Stimulated activated CD4-positive, alpha-beta T cell treated with anti-CD3 and anti-CD28 coated beads, Interleukin-4, amount 100 ng/mL, for 24 hours (primary cell): Measurements from ENCODE around the gene THRSP.
"Not testable (repeated sequence)": the region's sequence is repeated elsewhere in the genome, so short reads cannot be mapped to it uniquely, and the experiment has no call there.

ENCODE experiments used
- DNase-seq: peaks from one replicate; pipeline ENCODE4 v3.0.0-alpha.2; 2020

THRSP gene

DNA sequence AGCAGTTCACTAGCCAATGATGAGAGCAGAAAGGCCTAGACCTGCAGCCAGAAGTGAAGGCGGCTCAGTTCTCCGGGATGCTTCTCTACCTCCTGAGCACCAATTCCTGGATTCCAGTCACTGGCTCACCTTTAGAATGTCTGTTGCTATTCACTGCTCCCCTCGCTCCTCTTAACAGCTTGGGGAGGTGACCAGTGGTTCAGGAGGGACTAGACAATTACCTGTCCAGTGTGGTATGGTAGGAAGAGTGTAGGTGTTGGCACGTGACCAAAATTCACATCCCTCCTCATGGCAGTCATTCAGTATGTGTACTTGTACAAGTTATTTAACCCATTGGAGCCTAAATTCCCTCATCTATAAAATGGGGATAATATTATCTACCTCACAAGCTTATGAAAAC, 4.0 kb downstream of the THRSP start:
- no peak for DNase-seq

DNA sequence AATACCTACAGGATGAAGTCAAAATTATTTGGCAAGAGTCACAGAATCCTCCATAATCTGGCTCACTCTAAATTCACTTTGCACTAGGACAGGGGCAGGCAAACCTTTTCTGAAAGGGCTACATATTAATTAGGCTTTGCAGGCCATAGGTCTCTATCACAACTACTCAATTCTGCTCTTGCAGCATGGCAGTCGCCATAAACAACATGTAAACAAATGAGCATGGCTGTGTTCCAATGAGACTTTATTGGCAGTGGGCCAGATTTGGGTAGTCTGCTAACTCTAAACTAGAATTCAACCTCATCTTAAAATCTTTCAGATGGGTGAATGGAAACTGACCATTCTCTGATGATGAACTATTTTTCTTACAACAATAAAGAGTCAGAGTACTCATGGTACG, 5.8 kb downstream of the THRSP start:
- no peak for DNase-seq

DNA sequence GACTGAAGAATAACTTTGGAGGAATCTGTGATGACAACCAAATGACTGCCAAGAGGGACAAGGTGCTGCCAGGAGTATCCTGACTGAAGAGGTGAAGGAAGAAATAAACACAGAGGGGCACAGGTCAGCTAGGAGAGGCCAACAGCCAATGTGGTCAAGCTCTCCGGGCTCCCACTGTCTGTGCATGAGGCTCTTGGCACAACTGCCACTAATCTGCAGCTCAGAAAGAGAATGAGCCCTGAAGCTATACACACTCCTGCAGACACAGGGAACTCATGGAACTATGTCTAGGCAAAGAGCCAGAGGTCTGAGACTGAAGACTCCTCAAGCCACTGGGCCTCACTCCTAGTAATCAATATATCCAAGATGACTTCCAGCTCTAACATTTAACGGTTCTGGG, 7.0 kb downstream of the THRSP start:
- no peak for DNase-seq

DNA sequence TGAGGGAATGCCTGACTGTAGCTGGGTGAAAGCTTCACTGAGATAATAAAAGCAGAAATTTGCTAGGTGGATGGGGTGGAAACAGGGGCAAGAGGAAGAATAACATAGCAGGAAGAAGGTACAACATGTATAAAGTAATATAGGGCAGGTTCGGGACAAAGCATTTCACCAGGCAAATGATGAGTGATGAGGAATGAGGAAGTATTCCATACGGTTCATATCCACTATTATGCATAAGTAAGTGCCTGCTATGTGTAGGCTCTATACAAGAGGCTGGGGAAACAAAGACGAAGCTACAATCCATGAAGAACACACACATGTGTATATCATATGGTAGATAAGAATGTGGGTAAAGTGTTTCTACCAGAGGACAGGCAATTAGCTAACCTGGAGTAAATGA, 8.1 kb downstream of the THRSP start:
- no peak for DNase-seq

DNA sequence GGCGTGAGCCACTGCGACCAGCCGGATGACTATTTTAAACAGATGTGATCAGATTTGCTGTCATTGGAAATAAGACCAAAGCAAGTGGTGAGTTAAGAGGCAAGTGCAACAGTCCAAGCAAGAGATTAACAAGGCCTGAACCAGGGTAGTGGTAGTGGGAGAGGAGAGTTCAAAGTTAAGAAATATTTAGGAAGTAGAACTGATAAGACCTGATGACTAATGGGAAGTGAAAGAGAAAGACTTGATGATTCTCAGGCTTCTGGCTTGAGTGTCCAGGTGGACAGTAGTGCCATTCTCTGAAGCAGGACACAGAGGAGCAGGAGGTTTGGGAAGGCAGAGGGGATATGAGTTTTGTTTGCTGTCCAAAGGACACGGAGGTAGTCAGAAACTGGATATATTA, 8.8 kb downstream of the THRSP start:
- no peak for DNase-seq

DNA sequence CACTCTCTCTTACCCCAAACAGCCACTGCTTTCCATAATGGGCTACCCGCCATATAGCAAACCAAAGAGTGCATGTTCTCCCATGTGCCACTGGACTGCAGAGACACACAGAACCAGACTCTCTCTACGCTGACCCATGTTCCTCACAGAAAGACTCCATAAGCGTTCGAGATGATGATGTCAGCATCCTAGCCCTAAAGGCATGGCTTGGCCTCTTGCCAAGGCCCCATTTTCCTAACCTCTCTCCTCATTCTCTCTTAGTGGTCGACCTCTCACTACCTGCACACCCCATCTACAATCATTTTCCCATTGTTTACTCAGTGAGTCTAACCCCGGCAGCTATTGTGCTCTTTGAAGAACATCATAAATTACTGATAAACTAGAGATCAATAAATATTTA, 11.1 kb downstream of the THRSP start:
- no peak for DNase-seq

DNA sequence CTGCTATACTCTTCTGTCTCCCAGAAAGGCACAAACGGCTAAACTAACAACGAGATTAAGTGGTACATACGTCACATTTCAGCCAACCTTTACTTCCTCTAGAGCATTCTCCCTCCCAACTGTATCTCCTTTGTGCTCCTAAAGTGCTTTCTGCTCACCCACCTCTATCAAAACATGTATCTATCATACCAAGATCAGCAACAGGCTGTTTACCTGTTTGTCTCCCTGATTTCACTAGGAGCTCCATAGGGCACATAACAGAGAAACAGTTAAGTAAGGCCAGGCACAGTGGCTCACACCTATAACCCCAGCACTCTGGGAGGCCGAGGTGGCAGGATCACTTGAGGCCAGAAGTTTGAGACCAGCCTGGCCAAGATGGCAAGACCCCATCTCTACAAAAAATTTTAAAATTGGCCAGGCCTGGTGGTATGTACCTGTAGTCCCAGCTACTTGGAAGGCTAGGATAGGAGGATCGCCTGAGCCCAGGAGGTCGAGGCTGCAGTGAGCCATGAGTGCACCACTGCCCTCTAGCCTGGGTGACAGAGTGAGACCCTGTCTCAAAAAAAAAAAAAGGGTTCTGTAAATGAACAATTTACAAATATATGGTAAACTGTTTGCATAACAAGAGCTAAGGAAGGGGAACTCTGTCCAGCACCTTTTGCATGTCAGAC, 13.2 kb downstream of the THRSP start:
- no peak for DNase-seq

DNA sequence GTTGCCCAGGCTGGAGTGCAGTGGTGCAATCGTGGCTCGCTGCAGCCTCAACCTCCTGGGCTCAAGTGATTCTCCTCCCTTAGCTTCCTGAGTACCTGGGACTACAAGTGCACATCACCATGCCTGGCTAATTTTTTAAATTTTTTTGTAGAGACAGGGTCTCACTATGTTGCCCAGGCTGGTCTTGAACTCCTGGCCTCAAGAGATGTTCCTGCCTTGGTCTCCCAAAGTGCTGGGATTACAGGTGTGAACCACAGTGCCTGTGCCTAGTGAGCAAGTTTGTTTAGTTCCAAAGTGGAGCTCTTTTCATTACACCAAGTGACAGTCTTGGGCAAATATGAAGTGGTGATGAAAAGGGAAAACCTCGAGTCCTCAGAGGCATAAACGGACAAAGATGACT, 13.9 kb downstream of the THRSP start:
- not testable (repeated sequence) for DNase-seq

DNA sequence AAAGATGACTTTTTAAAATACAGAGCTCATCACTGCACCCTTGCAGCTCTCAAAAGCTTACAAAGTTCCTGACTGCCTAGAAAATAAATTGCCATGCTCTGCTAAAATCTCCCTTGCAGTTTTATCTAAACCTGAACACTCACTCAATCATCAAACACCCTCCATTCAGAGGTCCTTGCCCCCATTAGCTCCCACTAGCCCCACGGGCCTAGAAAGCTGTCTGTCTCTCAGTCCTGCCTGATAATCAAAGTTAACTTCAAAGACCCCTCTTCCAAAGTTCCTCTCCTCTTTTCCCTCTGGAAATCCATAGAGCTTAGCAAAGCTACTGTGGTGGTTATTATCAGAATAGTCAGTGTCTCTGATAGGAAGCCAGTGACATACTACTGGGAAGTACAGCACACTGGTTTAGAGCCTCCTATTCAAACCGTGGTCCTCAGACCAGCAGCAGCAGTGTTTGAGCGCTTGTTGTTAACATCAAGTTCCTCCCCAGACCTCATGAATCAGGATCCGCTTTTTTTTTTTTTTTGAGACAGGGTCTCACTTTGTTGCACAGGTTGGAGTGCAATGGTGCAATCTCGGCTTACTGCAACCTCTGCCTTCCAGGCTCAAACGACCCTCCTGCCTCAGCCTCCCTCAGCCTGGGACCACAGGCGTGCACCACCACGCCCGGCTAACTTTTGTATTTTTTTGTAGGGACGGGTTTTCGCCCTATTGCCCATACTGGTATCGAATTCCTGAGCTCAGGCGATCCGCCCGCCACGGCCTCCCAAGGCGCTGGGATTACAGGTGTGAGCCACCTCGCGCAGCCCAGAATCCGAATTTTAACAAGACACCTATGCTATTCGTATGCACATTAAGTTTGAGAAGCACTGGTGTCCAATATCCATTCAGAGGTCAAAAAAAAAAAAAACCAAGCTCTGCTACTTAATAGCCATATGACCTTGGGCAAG, 14.8 kb downstream of the THRSP start:
- DNase-seq = no peak

DNA sequence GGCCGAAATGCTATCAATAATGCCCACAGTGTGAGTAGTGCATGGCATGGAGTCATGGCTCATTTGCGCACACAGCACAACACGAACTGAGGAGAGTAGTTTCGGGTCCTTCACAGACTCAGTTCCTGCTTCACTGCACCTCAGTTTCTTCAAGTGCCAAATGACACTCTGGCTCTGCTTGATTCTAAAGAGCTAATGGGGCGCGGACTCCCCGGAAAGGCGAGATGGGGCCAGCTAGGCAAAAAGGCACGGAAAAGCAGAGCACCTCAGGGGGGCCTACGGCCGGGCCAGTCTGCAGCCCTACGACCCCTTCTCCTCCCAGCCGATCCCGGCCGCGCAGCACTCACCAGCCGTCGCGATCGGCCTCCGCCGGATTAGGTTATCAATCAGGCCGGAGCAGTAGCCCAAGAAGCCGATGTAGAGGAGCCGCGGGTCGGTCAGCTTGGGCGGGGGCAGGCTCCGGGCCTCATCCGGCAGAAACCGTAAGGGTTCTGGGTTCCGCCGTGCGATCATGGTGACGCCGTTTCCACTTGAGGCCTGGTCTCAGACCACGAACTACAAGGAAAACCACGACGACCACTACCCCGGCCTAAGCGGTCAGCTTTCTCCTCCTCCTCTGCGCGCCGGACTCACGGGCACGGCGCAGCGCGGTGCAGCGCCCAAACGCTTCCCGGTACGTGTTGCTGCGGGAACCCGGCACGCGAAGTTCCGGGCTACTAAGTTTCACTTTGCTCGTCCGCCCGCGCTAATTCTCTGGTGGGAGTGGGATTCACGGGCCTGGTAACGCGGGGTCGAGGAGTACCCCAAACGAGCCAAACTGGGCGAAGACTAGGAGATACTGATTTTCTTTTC, 15.8 kb downstream of the THRSP start, which contains the start of gene NDUFC2:
TSS of gene NDUFC2 (minus strand) at position 631 of the 852 bp plus-strand sequence. CDS start at position 513, 118 bp downstream.
- peak; percentile 67 for DNase-seq

DNA sequence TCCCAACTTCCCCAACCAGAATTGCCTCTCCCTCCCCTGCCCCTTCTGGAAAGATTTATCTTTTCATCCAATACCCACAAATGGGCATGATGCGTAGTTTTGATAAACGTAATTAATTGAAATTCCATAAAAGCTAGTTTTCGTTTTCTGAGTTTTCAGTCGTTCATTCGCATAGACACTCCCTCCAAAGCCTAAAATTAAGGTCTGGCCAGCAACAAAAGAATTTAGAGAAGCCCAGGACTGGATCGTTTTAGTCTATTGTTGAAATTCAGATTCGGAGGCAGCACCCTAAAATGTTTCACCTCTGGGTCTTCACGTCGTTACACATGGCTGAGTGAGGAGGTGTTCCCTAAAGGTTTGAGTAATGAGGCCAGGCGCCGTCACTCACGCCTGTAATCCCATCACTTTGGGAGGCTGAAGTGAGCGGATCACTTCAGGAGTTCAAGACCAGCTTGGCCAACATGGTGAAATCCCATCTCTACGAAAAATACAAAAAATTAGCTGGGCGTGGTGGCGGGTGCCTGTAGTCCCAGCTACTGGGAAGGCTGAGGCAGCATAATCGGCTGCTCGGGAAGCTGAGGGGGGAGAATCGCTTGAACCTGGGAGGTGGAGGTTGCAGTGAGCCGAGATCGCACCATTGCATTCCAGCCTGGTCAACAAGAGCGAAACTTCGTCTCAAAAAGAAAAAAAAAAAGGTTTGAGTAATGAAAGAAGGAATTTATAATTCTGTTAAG, 16.6 kb downstream of the THRSP start:
- no peak for DNase-seq

DNA sequence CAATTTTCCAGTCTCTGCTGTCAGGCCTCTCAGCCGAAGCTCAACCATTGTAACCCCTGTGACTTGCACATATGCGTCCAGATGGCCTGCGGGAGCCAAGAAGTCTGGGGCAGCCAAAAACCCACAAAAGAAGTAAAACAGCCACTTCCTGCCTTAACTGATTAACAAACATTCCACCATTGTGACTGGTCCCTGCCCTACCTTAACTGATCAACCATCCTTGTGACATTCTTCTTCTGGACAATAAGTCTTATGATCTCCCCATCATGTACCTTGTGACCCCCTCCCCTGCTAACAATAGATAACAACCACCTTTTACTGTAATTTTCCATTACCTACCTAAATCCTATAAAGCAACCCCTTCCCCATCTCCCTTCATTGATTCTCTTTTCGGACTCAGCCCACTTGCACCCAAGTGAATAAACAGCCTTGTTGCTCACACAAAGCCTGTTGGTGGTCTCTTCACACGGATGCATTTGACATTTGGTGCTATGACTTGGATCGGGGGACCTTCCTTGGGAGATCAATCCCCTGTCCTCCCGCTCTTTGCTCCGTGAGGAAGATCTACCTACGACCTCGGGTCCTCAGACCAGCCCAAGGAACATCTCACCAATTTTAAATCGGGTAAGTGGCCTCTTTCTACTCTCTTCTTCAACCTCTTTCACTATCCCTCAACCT, 17.3 kb downstream of the THRSP start:
- DNase-seq = no peak

DNA sequence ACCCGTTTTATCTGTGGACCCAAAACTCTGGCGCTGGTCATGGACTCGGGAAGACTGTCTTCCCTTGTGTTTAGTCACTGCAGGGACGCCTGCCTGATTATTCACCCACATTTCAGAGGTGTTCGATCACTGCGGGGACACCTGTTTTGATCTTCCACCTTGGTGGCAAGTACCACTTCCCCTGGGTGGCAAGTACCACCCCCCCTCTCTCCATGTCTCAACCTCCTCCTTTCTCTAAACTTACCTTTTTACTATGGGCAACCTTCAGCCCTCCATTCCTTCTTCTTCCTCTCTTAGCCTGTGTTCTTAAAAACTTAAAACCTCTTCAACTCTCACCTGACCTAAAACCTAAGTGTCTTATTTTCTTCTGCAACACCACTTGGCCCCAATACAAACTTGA, 17.9 kb downstream of the THRSP start:
- no peak for DNase-seq

DNA sequence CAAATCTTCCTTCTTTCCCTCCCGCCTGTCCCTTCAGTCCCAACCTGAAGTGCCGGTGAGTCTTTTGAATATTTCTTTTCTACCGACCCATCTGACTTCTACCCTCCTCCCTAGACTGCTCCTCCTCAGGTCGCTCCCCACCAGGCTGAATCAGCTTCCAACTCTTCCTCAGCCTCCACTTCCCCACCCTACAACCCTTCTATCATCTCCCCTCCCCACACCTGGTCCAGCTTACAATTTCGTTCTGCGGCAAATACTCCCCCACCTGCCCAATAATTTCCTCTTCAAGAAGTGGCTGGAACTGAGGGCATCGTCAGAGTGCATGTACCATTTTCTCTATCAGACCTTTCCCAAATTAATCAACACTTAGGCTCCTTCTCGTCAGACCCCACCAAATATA, 18.5 kb downstream of the THRSP start:
- no peak for DNase-seq

DNA sequence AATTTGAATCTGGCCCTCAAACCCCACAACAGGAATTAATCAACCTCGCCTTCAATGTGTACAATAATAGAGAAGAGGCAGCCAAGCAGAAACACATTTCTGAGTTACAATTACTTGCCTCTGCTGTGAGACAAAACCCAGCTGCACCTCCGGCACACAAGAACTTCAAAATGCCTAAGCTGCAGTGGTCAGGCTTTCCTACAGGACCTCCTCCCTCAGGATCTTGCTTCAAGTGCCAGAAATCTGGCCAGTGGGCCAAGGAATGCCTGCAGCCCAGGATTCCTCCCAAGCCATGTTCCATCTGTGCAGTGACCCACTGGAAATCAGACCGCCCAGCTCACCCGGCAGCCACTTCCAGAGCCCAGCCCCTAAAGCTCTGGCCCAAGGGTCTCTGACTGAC, 19.4 kb downstream of the THRSP start:
- DNase-seq = no peak

DNA sequence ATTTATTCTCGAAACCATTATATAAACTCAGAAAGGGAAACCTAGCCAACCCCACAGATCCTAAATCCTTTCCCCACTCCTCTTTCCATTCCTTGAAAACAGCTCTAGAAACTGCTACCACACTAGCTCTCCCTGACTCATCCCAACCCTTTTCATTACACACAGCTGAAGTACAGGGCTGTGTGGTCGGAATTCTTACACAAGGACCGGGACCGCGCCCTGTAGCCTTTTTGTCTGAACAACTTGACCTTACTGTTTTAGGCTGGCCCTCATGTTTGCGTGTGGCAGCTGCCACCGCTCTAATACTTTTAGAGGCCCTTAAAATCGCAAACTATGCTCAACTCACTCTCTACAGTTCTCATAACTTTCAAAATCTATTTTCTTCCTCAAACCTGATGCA, 20.8 kb downstream of the THRSP start:
- DNase-seq = not testable (repeated sequence)

DNA sequence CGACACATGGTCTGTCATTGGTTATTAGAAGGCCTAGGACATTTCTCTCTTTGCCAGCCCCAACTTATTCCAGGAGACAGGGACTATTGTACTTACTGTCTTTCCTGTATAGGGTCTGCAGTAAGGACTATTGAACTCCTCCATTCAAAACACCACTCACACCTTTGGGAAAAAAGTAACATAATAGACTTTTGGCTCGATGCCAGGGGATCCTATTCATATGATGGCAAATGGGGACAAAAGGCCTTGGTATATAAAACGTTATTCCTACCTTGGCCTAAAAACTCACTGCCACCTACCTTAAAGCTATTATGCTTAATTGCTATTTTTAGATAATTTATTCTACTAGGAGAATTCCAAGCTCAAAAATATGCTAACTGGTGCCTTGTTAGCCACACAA, 22.3 kb downstream of the THRSP start:
- DNase-seq = no peak

DNA sequence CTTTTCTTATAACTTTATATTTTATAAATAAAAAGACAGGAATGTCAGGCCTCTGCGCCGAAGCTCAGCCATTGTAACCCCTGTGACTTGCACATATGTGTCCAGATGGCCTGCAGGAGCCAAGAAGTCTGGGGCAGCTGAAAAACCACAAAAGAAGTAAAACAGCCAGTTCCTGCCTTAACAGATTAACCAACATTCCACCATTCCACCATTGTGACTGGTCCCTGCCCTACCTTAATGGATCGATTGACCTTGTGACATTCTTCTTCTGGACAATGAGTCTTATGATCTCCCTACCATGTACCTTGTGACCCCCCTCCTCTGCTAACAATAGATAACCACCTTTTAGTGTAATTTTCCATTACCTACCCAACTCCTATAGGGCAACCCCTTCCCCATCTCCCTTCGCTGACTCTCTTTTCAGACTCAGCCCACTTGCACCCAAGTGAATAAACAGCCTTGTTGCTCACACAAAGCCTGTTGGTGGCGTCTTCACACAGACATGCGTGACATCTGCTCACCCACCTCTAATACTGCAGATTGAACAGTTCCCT, 22.9 kb downstream of the THRSP start:
- not testable (repeated sequence) for DNase-seq

DNA sequence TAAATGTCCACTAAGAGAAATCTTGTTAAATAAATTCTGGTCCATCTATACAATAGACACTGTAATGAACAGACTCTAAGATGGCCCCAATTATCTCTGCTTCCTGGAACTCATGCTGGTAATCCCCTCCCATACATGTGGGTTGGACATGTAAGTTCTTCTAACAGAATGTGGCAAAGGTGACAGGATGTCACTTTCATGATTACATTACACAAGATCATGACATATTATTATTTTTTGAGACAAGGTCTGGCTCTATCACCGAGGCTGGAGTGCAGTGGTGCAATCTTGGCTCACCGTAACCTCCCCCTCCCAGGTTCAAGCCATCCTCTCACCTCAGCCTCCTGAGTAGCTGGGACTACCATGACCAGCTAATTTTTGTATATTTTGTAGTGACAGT, 30.6 kb downstream of the THRSP start:
- DNase-seq = no peak

DNA sequence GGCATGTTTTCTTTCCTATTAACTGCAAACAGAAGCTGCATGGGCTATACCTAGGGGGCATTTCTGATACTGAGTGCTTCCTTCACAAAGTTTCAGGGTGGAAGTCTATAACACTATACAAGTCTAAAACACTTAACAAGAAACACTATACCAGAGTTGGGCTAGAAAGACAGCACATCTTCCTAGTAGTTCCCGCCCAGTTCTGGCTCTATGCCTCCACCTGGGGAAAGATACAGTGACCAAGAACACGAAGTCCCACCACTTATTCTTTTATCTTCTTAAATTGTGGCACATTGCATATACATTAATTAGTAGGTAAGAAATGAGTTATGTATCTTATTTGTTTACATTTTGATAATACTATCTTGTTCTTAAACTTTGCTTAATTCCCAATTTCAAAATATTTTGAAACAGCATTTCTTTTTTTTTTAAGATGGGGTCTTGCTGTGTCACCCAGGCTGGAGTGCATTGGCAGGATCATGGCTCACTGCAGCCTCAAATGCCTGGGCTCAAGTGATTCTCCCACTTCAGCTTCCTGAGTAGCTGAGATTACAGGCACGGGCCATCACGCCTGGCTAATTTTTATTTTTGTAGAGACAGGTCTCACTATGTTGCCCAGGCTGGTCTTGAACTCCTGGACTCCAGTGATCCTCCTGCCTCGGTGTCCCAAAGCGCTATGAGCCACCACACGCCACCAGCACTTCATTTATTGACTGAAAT, 34.2 kb downstream of the THRSP start:
- DNase-seq = no peak

DNA sequence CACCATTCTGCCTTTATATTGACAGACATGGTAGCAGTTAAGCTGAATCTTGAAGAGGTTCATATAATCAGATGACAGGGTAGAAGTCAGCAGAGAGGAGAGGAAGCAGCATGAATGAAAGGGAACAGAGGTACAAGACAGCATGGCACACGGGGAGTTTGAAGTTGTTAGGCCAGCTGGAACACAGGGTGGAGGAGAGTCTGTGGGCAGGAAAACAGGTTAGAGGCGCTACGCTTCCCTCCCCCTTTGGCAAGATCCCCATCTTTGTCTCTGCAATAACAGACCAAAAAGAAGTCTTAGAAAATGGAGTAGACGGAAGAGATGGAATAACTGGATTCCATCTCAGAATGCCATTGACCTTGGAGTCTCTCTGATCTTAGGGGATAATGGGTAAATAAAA, 36.0 kb downstream of the THRSP start:
- DNase-seq = no peak
